Kidney tubule cell (primary cell): ENCODE results near the gene NFIX.

Experiments used
- DNase-seq: peaks from one replicate; pipeline ENCODE4 v3.0.0-alpha.2; 2018; ENCODE audit warnings: low spot score

NFIX gene

DNA sequence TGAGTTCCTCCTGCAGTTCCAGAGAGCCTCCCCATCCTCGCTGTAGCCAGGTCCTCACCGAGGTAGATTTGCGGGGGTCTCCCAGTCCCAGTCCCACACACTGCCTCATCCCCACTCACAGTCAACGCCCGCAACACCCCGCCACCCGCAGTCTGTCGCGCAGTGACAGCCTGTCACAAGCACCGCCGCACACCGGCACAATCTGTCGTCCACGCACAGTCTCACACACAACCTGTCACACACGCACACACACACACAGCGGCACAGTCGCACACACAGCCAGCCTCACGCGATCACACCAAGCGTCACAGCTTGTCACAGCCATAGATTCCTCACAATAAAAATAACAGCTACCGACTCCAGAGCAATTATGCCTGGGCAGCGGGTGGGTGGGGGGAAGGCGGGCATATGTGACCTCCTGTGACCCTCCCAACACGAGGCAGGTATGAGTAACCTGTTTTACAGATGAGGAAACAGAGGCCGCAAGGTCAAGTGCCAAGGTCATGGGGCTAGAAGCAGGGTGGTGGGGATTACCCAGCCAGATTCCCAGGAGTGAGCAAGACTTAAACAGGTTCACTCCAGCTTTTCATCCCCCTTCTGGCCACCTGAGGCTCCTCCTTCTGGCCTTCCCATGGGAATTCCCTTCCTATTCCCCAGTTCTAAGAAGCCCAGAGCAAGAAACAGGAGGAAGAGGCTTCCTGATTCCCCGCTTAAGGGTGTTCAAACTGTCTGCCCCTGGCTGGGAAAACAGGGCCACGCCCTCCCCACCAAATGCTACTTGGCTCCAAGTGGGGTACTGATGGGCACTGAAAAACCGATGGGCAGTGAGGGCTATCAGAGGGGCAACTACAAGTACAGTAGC lies 13.9 kb downstream of the NFIX start:
- peak; percentile 76 for DNase-seq

- no peak for DNase-seq
Measured at GRCh38 chr19:13010038-13010991, 15.0 kb downstream of the NFIX start.

GRCh38 chr19:13010992-13011652 lies 15.8 kb downstream of the NFIX start:
- no peak for DNase-seq

DNA sequence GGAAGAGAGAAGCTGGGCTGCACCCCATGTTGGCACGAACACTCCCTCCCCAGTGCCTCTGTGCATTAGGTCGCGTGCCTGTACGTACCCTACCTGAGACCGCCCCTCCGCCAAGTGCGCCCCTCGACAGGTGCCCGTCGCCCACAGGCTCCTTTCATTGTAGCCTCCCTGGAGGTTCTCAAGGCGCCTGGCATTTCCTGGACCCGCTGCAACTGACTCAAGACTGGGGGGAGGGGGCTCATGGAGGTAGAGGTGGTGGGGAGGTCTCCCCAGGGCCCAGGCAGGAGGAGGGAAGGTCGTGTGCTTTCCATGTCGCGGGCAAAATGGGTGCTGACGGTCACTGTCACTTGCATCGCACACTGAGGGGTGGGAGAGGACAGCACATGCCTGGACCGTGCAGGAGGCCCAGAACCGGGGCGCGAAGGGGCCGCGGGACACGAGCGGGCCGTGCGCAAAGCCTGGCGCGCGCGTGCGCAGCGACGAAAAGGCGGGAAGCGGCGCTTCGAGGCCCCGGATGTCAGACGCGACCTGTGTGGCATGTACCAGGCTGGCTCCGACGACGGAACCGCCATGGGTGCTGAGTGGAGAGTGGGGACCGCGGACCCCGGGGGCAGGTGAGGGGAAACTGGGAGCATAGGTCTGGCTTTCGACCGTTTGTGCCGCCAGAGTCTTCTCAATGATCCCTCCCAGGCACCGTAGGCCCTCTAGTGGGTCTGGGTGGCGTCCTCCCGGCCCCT lies 16.5 kb downstream of the NFIX start:
- no peak for DNase-seq

GRCh38 chr19:13012390-13012689 lies 17.1 kb downstream of the NFIX start:
- DNase-seq = no peak

- DNase-seq = peak; percentile 55
Measured at GRCh38 chr19:13012690-13013608, 17.7 kb downstream of the NFIX start.

- DNase-seq = no peak
Measured at GRCh38 chr19:13013649-13014048, 18.4 kb downstream of the NFIX start.

DNA sequence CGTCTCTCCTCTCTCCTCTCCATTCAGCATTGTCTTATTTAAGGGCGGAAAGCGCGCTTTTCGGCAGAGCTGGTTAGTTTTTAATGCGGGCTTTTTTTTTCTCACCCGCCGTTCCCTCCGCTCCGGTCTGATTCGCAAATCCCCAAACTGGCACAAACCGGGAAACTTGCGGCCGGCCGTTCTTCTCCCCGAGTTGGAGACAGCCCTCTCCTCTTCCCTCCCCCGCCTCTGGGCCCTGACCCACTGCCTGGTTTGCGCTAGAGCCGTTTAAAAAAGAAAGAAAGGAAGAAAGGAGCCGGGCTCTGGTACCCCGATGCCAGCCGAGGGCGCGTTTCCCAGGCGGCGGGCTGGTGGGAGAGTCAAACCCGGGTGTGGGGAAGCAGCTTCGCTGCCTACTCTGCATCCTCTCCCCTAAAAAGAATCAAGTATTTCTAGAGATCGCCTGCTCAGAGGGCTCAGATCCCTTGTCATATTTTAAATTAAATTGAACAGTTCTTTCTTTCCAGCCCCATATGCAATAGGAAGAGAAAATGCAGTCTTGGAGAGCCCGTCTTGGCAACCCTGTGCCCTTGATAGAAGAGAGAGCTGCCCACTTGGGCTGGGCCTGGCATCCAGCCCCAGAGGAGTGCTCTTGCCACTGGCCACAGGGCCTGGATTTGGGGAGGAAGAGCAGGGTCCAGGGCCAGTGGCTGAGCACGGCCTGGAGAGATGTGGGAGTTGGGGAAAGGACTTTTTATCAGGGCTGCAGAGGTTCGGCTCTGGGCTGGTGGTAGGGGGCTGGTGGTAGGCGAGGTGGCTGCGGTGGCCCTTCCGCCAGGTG lies 19.0 kb downstream of the NFIX start:
- no peak for DNase-seq

- DNase-seq = no peak
Measured at GRCh38 chr19:13014921-13015280, 19.6 kb downstream of the NFIX start.

GRCh38 chr19:13015361-13016223 lies 20.3 kb downstream of the NFIX start:
- no peak for DNase-seq

- no peak for DNase-seq
Measured at GRCh38 chr19:13016245-13016627, 21.0 kb downstream of the NFIX start.

DNA sequence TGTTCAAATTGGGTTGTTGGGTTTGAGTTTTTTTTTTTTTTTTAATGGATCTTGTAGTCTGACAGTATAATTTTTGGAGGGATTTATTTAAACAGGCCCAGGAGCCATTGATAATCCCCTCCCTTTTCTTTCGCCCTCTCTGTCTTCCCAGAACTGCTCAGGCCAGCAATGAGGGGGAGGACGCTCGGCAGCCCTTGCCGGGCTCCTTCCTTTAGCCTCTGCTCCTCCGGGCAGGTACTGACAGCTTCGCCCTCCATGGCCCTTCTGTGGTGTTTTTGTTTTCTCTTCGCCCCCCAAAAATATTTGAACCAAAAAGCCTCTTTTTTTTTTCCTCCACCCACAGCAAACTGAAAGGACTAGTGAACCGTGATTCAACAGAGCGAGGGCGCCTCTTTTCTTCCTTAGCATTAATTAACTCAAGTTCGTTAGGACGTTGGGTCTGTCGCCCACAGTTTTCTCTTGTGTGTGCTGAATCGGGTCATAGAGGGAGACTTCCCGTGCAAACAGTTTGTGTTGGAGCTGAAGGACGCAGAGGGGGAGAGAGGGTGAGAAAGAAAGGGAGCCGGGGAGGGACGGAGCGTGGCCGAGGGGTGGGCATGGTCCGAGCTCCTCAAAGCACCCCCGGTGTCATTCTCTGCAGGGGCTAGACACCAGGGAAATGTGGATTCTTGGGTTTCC lies 21.5 kb downstream of the NFIX start:
- no peak for DNase-seq

DNA sequence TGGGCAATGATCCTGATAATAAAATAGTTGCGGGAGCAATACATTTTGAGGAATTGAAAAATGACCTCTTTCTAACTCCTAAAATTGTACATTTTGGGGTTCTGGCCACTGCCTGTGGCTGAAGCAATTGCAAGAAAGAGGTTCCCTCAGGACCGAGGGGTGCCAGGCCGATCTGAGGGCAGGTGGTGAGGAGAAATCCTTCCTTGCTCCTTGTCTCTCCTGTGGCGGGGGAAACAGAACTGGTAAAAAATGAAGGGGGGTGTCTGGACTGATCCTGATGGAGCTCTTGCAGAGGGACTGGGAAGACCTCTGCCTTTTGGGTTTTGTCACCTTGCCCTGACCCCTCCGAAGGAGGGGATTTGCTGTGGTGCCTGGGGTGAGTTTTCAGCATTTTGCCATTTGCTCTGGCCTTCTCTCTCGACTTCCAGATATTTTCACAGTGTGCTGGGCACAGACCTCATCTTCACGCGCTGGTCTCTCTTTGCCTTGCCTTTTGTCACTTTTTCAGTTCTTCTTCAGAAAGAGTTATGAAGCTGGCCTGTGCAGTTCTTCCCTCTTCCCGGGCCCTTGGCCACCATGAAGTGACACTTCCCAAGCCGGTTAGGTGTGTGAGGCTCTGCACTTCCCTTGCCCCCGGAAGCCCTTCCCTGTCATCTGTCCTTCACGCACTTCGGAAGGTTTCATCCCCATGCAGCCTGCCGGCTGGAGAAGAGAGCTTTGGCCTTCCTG lies 22.2 kb downstream of the NFIX start:
- DNase-seq = no peak

DNA sequence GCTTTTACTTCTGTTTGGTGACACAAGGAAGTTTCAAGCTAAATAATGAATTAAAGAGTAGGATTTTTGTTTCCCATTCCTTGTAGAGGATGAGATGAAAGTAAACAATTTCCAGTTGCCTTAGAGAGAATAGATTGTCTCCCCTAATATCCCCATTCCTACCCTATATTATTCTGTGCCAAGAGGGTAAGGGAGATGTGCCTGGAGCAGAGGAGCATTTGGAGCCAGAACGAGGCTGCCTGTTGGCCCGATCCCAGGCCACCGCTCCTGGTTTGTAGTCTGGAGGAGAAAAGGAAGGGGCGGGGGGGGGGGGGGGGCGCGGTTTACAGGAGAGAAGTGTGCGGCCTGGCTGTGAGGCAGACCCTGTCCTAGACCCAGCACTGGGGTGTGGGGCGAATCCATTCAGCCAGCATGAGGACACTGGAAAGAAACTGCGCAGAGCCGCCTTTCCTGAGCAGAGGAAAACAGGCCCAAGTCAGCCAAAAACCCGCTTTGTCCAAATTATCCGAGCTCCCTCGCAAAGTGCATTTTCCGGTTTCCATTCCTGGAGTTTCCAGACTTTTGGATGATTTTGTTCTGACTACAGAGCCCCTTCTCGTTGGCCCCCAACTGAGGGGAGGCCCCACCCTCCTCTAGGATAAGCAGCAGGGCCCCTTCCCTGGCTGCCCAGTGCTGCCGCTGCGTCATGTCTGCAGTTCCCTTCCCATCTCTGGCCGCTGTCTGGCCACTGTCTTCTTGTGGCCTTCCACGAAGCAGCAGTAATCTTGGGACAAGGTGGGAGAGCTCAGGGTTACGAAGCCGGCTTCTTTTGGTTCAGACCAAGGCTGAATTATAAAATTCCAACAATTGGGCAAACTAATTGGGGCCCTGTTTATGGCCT lies 23.0 kb downstream of the NFIX start:
- DNase-seq = no peak

GRCh38 chr19:13019332-13019731 lies 24.1 kb downstream of the NFIX start:
- no peak for DNase-seq

DNA sequence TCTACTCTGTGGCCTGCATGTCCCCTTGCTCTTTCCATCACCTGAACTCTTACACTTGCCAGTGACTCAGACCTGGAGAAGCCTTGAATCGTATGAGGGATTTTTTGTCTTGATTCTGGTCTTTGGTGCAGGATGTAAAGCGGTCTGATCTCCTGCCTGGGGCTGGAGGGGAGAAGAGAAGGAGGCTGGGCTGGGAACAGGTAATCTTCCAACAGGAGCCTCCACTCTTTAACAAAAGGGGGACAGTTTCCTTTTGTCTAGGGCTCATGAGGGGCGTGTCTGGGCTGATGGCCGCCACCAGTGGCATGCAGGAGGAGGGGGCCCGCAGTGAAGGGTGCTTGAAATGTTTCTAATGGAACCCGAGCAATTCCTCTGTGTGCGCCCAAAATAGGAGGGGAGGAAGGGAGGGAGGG lies 24.7 kb downstream of the NFIX start:
- DNase-seq = no peak
